Measurements from ENCODE around the gene SLX9.

- TF ChIP-seq CTCF (IDR thresholded peaks at IDR 0.05) (peak; percentile 96), ZFX (IDR thresholded peaks at IDR 0.05; ENCODE audit: borderline replicate concordance) (no peak)
Observed at GRCh38 chr21:44892536-44893277, 47.1 kb upstream of the SLX9 start.
